NCI-H146 treated with DMSO at 0.1 percent for 48 hours (cell line): Measurements from ENCODE around the gene TXNL4B.
"Not testable (repeated sequence)": the region's sequence is repeated elsewhere in the genome, so short reads cannot be mapped to it uniquely, and the experiment has no call there.

Experiments used
- DNase-seq: peaks from one replicate; lab custom pipeline; 2025; ENCODE audit not compliant: unreplicated experiment; lab: John Stamatoyannopoulos, UW

The TXNL4B gene

DNA sequence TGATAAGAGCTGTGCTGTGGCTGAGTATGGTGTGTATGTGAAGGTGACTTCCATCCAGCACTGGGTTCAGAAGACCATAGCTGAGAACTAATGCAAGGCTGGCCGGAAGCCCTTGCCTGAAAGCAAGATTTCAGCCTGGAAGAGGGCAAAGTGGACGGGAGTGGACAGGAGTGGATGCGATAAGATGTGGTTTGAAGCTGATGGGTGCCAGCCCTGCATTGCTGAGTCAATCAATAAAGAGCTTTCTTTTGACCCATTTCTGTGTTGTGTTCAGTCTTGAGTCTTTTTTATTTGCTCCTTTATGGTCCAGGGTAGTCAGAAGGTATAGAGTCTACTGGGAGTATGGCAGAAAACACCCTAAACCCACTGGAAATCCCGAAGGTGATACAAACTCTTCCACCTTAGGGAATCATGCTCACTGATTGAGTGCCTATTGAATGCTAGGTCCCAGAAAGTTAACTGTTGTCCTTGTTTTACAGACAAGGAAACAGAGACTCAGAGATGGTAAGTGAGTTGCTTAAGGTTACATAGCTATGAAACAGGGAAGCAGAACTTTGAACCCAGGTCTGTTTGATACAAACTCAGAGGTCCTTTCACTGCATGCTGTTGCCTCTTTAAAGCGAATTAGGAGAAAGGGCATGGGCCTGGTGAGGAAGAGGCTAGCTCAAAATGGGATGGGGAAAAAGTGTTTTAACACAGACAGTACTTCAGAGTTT, 16.3 kb downstream of the TXNL4B start:
- not testable (repeated sequence) for DNase-seq

DNA sequence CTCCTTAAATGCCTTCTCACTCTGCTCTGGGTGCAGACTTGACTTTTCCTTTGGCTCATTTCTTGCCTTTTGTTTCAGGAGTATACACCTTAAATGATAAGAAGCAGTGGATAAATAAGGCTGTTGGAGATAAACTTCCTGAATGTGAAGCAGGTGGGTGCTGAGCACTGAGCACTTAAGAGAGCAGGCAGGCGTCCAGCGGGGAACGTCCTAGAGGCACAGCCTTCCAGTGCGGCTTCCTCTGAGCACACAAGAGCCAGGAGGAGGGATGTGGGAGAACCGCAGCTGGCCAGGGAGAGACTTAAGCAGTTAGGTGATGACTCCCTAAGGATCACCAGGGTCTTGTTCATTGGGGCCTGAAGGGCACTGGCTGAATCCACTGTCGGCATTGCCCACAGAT, 18.4 kb downstream of the TXNL4B start:
- DNase-seq, result not testable (repeated sequence)

DNA sequence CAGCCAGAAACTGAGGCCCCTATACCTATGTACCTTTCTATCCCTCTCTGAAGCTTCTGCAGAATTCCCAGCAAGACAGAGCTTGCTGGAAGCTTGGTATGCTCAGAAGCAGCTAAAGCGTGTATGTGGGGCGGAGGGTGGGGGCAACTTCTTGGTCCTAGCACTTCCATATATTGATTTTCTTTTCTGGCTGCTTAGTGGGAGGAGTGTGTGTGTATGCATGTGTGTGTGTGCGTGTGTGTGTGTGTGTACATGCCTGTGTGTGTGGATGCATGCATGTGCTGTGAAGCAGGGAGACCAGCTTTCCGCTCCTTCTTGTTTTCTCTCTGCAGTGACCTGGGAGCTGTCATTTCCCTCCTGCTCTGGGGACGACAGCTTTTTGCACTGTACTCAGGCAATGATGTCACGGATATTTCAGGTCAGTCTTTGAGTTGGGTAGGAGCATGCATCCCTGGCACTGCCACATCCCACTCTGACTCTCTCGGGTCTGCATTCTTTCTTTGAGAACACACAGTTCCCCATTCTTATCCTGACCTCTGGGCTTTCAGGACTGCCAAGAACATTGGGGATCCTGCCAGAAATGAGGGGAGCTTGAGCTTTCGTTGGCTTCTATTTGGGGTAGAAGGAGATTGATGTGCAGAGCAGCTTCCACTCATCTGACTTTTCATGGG, 19.7 kb downstream of the TXNL4B start:
- no peak for DNase-seq

DNA sequence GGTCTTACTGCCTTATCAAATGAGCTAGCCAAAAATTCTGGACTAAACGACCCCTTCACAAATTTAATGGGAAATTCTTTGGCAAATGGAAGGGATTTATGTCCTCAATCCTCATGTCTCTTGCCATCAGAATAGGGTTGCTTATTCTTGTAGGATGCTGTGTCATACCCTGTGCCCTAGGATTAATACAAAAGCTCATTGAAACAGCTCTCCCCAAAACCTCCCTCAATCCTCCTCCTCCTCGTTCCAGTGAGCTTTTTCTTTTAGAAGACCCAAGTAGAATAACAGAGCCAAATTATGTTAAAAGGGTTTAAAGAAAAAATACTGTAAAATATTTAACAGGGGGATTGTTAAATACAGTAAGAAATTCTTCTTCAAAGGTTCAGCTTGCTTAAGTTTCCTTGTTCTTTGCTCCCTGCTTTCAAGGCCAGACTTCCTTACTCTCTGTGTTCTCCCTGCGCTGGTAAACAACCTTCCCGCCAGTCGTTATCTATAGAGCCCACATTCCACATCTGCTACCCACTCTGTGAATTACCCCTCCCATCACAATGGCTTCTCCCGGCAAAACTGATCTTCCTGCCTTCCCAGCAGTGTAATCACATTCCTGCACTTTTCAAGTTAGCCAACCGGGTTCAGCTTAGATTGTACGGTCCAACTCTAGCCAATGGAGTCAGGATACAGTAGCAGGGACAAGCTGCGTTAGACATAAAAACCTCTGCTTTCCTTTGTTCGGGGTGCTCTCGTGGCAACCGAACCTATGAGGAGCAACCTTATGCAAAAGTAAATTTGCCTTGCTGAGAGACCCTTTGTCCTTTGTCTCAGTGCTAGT, 20.7 kb downstream of the TXNL4B start:
- no peak for DNase-seq

DNA sequence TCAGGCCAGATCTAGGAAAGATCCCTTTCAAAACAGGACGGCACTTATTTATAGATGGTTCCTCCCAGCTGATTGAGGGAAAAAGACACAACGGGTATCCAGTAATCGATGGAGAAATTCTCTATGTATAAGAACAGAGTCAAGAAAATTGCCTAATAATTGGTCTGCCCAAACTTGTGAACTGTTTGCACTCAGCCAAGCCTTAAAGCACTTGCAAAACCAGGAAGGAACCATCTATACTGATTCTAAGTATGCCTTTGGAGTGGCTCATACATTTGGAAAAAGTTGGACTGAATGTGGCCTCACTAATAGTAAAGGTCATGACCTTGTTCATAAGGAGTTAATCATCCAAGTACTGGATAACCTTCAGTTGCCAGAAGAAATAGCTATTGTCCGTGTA, 24.5 kb downstream of the TXNL4B start:
- no peak for DNase-seq

DNA sequence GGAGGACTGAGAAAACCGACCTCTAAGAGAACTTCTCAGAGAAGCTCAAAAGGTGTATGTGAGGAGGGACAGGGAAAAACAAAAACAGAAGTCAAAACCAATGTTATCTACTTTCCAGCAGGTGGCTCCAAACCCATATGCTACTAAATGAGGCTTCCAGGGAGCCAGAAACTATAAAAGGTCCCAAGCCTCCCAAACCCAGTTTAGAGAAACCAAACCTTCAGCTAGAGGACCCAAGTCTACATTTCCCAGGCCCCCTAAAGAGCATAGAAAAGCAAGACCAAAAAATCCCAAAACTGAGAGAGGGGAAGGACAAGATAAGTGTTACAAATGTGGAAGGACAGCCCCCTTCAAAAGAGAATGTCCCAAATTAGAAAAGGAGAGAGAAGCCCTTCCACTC, 26.7 kb downstream of the TXNL4B start:
- DNase-seq, result no peak

DNA sequence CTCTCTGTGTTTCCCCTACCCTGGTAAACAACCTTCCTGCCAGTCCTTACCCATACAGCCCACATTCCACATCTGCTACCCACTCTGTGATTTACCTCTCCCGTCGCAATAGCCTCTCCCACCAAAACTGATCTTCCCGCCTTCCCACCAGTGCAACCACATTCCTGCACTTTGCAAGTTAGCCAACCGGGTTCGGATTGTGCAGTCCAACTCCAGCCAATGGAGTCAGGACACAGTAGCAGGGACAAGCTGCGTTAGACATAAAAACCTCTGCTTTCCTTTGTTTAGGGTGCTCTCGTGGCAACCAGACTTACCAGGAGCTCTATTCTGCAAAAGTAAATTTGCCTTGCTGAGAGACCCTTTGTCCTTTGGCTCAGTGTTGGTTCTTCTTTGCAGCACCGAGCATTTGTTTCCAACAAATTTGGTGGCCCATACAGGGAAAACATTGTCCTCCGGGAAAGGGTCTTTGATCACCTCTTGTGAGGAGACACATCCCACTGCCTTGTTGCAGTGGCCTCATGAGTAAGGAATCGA, 29.0 kb downstream of the TXNL4B start:
- DNase-seq, result no peak

DNA sequence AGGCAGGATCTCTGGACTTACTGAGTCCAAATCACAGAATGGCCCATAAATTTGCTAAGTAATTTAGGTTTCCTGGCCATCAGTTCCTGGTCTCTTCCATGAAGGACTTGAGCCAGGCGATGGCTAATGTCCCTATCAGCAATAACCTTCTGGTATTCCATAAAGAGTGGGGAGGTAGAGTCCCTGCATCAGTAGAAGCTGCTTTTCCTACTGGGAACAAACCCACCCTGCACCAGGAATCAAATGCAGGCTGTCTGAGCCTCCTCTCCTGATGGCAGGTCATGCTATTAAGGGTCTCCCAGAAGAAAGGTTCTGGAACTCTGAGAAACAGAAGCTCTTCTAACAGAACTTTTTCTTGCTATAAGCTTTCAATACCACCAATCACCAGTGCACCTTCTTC, 31.9 kb downstream of the TXNL4B start:
- no peak for DNase-seq

DNA sequence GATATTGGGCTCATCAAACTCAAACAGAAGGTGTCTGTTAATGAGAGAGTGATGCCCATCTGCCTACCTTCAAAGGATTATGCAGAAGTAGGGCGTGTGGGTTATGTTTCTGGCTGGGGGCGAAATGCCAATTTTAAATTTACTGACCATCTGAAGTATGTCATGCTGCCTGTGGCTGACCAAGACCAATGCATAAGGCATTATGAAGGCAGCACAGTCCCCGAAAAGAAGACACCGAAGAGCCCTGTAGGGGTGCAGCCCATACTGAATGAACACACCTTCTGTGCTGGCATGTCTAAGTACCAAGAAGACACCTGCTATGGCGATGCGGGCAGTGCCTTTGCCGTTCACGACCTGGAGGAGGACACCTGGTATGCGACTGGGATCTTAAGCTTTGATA, 33.0 kb downstream of the TXNL4B start:
- DNase-seq, result no peak

DNA sequence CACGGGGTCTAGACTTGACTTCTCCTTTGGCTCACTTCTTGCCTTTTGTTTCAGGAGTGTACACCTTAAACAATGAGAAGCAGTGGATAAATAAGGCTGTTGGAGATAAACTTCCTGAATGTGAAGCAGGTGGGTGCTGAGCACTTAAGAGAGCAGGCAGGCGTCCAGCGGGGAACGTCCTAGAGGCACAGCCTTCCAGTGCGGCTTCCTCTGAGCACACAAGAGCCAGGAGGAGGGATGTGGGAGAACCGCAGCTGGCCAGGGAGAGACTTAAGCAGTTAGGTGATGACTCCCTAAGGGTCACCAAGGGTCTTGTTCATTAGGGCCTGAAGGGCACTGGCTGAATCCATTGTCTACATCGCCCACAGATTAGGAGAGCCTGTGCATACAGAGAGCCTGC, 34.4 kb downstream of the TXNL4B start:
- DNase-seq, result not testable (repeated sequence)

DNA sequence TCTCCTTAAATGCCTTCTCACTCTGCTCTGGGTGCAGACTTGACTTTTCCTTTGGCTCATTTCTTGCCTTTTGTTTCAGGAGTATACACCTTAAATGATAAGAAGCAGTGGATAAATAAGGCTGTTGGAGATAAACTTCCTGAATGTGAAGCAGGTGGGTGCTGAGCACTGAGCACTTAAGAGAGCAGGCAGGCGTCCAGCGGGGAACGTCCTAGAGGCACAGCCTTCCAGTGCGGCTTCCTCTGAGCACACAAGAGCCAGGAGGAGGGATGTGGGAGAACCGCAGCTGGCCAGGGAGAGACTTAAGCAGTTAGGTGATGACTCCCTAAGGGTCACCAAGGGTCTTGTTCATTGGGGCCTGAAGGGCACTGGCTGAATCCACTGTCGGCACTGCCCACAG, 36.1 kb downstream of the TXNL4B start:
- not testable (repeated sequence) for DNase-seq

DNA sequence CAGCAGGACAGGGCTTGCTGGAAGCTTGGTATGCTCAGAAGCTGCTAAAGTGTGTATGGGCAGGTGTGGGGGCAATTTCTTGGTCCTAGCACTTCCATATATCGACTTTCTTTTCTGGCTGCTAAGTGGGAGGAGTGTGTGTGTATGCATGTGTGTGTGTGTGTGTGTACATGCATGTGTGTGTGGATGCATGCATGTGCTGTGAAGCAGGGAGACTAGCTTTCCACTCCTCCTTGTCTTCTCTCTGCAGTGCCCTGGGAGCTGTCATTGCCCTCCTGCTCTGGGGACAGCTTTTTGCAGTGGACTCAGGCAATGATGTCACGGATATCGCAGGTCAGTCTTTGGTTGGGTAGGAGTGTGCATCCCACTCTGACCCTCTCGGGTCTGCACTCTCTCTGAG, 37.5 kb downstream of the TXNL4B start:
- no peak for DNase-seq

DNA sequence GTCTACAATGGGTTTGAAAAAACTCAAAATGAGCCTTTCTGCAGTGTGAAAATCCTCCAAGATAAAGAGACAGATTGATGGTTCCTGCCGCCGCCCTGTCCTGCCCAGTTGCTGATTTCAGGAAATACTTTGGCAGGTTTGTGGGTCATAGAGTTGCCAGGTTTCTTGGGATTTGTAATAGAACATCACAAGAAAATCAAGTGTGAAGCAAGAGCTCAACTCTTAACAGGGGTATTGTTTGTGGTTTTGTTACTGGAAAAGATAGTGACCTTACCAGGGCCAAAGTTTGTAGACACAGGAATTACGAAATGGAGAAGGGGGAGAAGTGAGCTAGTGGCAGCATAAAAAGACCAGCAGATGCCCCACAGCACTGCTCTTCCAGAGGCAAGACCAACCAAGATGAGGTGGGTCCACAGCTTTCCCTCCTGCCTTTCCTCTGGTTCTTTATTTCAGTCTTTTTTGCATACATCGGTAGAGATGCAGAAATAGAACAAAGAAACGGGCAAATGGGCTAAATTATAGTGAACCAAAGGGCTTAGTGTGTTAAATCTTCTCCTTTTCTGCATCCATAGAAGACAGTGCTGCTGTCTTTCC, 39.1 kb downstream of the TXNL4B start, which contains the start of gene HP:
HP (plus strand) TSS at position 252 of the 594 bp plus-strand sequence; CDS start at position 400, 148 bp downstream.
- not testable (repeated sequence) for DNase-seq

DNA sequence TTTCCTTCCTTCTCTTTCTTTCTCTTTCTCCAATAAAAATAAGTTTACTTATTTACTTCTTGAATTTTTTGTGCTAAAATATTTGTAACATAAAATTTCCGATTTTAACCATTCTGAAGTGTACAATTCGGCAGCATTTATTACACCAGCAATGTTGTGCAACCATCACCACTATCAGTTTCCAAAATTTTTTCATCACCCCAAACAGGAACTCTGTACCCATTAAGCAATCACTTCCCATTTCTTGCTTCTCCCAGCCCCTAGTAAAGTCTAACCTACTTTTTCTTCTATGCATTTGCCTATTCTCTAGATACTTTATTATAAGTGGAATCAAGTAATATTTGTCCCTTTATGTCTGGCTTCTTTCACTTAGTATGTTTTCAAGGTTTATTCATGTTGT, 41.6 kb downstream of the TXNL4B start:
- no peak for DNase-seq

DNA sequence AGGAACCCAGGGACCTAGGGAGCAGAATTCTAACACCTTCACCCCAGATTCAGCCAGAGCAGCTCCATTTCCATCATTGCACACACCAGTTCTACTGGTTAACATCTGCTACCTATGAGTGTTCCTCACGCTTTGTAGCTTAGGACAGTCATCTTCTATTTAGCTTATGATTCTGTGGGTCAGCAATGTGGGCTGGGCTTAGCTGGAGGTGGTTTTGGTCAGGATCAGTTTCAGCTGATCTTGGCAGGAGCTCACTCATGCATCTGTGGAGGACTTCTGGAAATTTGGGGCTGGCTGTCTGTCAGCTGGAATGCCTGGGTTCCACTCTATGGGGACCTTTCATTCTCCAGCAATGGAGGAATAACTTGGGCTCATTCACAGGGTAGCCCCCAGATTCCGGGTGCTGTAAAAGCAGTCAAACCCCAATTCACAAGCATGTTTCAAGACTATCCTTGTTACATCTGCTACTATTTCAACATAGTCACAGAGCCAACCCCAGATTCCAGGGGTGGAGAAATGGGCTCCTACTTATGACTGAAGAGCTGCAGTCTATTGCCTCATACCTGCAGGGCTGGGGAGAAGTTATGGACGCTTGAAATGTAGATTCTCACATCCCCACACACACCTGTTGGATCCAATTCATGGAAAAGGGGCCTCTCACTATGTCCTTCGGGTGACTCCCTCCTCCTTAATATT, 42.5 kb downstream of the TXNL4B start:
- no peak for DNase-seq

DNA sequence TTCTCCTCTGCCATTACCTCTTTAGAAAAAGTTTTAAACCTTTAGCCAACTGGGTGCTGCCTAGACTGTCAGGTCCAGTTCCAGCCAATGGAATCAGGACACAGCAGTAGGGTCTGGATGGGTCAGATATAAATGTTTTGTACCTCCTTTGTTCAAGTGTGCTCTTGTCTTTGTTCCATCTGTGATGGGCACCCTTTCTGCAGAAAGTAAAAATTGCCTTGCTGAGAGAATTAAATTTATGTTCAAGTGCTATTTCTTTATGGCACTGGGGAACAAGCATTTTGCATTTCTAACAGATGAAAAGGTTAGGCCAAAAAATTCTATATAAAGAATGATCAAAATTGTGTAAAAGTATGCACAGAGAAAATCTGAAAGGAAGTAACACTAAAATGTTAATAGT, 44.3 kb downstream of the TXNL4B start:
- no peak for DNase-seq

DNA sequence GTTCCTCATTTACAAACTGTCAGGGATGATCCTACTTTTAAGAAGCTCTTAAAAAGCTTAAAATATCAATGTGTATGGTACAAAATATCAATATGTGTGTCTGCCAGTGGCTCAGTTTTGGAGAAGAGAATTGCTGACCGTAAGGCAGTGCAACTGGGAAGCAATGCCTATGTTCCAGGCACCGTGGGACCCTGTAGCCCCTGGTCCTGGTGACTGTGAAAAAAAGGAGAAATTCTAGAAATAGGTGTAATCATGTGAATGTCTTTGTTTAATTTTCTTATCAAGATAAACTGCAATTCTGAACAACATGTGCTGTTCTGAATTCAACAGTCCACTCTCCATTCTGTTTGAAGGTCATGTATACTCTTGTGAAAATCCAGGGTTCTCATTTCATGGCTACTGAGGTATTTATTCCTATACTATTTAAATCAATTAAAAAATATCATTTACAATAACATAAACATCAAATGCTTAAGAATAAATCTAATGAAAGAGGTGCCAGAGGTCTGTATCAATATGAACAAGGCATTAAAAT, 48.5 kb downstream of the TXNL4B start:
- no peak for DNase-seq

DNA sequence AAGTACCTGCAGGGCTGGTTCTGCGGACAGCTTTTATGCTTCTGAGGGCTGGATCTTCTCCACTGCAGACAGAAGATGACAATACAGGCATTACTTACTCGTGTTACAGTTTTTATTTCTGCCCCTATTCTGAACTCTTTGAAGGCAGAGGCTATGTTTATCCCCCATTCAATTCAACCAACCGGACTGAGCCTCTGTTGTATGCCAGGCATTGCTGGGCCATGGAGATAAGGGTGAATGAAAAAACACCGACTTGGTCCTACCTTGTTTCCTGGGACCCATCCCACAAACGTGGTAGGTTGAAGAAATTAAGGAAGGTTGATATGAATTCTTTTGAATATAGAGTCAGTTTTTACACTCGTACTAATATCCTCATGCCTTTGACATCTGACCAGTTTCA, 49.1 kb downstream of the TXNL4B start:
- DNase-seq, result no peak

DNA sequence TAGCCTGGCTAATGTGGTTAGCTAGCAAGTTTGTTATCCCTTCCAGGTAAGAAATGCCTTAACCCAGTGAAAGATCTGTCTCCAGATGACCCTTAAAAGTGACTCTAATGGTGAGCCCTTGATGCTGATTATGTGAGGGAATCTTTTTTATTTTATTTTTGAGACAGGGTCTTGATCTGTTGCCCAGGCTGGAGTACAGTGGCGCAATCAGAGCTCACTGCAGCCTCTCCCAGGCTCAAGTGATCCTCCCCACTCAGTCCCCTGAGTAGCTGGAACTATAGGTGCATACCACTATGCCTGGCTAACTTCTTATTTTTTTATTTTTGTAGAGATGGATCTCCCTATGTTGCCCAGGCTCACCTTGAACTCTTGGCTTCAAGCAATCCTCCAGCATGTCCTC, 49.9 kb downstream of the TXNL4B start:
- no peak for DNase-seq

DNA sequence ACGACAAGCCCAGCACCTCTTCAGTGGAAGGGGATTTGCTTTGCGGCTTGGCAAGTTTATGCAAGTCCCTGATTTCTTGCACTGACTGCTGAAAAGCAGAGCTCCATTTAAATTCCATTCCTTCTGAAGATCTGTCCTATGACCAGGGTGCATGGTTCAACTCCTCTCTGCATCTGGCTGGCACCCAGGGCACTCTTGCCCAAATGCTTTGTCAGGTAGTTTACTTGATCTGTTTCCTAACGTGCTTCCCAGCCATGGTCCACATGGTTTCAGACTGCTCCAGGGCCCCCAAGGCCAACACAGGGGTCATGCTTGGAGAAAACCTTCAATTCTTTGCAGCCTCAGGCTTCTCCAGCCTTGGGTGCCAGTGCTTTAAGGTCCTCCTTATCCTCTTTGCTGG, 50.4 kb downstream of the TXNL4B start:
- DNase-seq, result no peak
